ENCODE measurements around the gene OBSCN. TPM values are rescaled to one million over a fixed set of nuclear protein-coding genes. Genes with fewer than 3 reads are reported as not detected.

Gene OBSCN
- total and polyA plus RNA-seq, 5 donors from 2014 or later: 0.13 to 57.1 (median 1.1) TPM

DNA sequence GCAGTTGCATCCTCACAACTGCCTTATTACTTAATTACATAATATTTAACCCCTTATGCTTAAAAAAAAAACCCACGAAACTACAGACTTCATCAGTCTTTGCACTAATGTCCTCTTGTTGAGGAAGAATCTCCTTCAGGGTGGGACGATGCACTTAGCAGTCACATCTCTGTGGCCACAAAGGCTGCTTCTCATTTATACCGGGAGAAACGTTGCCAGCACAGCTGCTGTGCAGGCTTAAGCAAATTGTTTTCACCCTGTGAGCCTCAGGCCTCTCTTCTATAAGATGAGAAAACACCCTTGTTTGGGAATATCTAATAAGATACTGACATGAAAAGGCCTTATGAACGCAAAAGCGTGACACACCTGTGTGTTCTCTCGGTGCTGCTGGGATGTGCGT is 2.9 kb upstream of the OBSCN start:
- Mint-ChIP-seq H3K36me3 (no peaks in the 10 kb centered on the region), H3K27me3 (no peaks in the 10 kb centered on the region), H3K4me3 (no peak overlapping the region), H3K9me3 (peaks cover 0 to 3% (median 0%) of the 10 kb centered on the region in 7 donors), H3K27ac (no peak overlapping the region), H3K4me1 (no peaks in the 10 kb centered on the region)
- Histone ChIP-seq H3K4me1 (ENCODE audit: control insufficient read depth, insufficient read depth, low read length, poor library complexity, severe bottlenecking) (no peaks in the 10 kb centered on the region), H3K36me3 (ENCODE audit: control insufficient read depth, insufficient read depth, low read length) (no peaks in the 10 kb centered on the region), H3K27me3 (ENCODE audit: control insufficient read depth, insufficient read depth, low read length) (no peaks in the 10 kb centered on the region), H3K9me3 (ENCODE audit: control insufficient read depth in 2 of 2, low read length in 2 of 2) (peaks cover 0 to 2% of the 10 kb centered on the region in 2 experiments), H3K4me3 (ENCODE audit: low read depth, low read length) (no peak overlapping the region), H3K27ac (ENCODE audit: insufficient read depth, low read length, poor library complexity, severe bottlenecking) (no peak overlapping the region)
- DNase-seq (no peak), ATAC-seq (ENCODE audit: low read depth in 2 of 2) (no peak)

DNA sequence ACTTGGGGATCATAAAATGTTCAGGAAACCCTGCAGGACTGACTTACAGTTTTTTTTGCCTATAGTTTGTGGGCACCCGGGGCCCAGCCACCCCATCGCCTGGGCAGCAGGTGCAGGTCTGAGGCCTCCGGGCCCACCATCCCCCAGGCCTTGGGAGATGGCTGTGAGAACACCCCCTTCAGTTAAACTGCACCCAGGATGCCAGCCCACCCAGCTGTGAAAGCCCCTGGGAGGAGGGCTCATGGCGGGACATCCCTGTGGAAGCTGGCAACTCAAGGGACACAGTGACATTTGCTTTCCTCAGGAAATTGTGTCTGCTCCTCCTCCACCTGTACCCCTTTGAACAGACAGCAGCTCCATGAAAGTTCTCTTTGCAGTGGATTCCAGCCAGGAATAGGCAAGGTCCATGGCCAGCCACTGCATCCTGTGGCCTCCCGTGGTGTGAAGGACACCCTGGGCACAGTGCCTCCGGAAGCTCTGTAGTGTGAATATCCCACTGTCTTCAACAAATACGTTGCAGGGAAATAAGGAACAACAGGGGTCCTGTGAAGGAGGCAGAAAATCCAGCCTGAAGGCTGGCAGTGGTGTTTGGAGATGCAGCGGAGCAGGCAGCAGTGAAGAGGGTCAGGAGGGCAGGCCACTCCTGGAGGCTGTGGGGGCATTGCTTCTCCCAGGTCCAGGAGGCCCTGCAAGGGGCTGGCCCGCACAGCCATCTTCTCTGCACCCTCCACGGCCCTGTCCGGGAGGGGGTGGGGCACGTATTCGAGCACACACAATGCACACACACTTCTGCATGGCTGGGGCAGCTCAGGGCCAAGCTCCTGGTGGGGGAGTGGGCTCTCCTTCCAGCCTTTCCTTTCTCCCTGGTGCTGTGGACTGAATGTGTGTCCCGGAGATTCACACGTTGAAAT is 2.1 kb upstream of the OBSCN start:
- H3K27ac ChIP-seq (ENCODE audit: insufficient read depth, low read length, poor library complexity, severe bottlenecking): no peak overlapping the region
- H3K36me3 ChIP-seq (ENCODE audit: control insufficient read depth, insufficient read depth, low read length): no peaks in the 10 kb centered on the region
- no peak overlapping the region for H3K4me3 Mint-ChIP-seq
- H3K4me1 ChIP-seq (ENCODE audit: control insufficient read depth, insufficient read depth, low read length, poor library complexity, severe bottlenecking): no peaks in the 10 kb centered on the region
- H3K9me3 ChIP-seq (ENCODE audit: control insufficient read depth in 2 of 2, low read length in 2 of 2): no peaks in the 10 kb centered on the region
- H3K4me3 ChIP-seq (ENCODE audit: low read depth, low read length): no peak overlapping the region
- peaks cover 0 to under 1% (median 0%) of the 10 kb centered on the region in 4 donors for H3K4me1 Mint-ChIP-seq
- H3K9me3 Mint-ChIP-seq: peaks cover 0 to 3% (median 0%) of the 10 kb centered on the region in 7 donors
- H3K27ac Mint-ChIP-seq: no peak overlapping the region
- no peaks in the 10 kb centered on the region for H3K27me3 Mint-ChIP-seq
- no peak for ATAC-seq (ENCODE audit: low read depth in 2 of 2)
- H3K27me3 ChIP-seq (ENCODE audit: control insufficient read depth, insufficient read depth, low read length): no peaks in the 10 kb centered on the region
- no peaks in the 10 kb centered on the region for H3K36me3 Mint-ChIP-seq
- DNase-seq: no peak

DNA sequence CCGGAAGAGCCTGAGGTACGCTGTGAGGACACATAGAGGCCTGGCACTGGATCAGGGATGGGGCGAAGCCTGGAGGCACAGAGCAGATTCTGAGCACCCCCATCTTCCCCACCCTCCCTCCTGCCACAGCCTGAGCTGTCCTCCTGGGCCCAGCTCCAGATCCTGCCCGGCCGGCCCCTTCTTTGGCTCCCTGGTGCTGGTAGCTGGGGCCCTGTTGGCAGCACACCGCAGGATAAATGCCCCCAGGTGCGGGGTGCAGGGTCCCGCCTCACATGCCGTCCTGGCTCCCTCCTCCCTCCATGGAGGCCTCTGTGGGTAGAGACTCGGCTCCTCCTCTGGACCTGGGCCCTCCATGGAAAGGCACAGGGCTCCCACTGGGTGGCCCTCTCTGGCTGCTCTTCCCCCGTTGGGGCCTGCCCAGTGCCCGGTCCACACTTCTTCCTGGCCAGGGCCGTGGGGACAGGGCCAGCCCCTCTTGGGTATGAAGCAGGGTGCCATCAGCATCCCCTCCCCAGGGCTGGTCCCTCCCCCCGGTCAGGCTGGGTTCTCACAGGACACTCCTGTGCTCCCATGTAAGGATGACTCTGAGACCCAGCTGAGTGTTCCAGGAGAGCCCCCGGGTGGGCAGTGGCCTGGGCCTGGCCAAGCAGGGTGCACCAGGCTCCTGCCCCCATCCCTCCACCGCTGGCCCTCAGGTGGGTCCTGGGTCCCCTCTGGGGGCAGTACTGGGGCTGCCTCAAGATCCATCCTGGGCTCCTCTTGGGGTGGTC is 1.1 kb upstream of the OBSCN start:
- Mint-ChIP-seq H3K27me3 (no peaks in the 10 kb centered on the region), H3K9me3 (no peaks in the 10 kb centered on the region), H3K4me3 (no peak overlapping the region), H3K27ac (no peak overlapping the region), H3K36me3 (no peaks in the 10 kb centered on the region), H3K4me1 (peaks cover 0 to 5% (median 0%) of the 10 kb centered on the region in 4 donors)
- no peak overlapping the region for H3K4me3 ChIP-seq (ENCODE audit: low read depth, low read length)
- ATAC-seq (ENCODE audit: low read depth in 2 of 2) (no peak), DNase-seq (no peak)
- no peaks in the 10 kb centered on the region for H3K9me3 ChIP-seq (ENCODE audit: control insufficient read depth in 2 of 2, low read length in 2 of 2)
- no peaks in the 10 kb centered on the region for H3K4me1 ChIP-seq (ENCODE audit: control insufficient read depth, insufficient read depth, low read length, poor library complexity, severe bottlenecking)
- no peak overlapping the region for H3K27ac ChIP-seq (ENCODE audit: insufficient read depth, low read length, poor library complexity, severe bottlenecking)
- H3K36me3 ChIP-seq (ENCODE audit: control insufficient read depth, insufficient read depth, low read length): no peaks in the 10 kb centered on the region
- H3K27me3 ChIP-seq (ENCODE audit: control insufficient read depth, insufficient read depth, low read length): no peaks in the 10 kb centered on the region

DNA sequence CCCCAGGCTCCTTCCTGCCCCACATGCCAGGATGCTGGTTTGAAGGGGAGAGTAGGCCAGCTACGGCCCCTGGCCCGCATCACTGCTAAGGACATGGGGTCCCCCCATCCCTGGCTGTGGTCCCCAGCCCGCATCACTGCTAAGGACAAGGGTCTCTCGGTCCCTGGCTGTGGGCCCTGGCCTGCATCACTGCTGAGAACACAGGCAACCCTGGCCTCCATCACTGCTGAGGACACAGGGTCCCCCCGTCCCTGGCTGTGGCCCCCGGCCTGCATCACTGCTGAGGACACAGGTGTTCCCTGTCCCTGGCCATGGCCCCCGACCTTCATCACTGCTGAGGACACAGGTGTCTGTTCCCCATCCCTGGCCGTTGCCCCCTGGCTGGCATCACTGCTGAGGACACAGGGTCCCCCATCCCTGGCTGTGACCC is 448 bp upstream of the OBSCN start:
- Histone ChIP-seq H3K27me3 (ENCODE audit: control insufficient read depth, insufficient read depth, low read length) (no peaks in the 10 kb centered on the region), H3K36me3 (ENCODE audit: control insufficient read depth, insufficient read depth, low read length) (no peaks in the 10 kb centered on the region), H3K4me3 (ENCODE audit: low read depth, low read length) (no peak overlapping the region), H3K9me3 (ENCODE audit: control insufficient read depth in 2 of 2, low read length in 2 of 2) (no peaks in the 10 kb centered on the region), H3K4me1 (ENCODE audit: control insufficient read depth, insufficient read depth, low read length, poor library complexity, severe bottlenecking) (peaks cover 1% of the 10 kb centered on the region), H3K27ac (ENCODE audit: insufficient read depth, low read length, poor library complexity, severe bottlenecking) (no peak overlapping the region)
- Mint-ChIP-seq H3K27me3 (no peaks in the 10 kb centered on the region), H3K4me3 (no peak overlapping the region), H3K4me1 (peaks cover 0 to 5% (median 0%) of the 10 kb centered on the region in 4 donors), H3K27ac (no peak overlapping the region), H3K9me3 (no peaks in the 10 kb centered on the region), H3K36me3 (no peaks in the 10 kb centered on the region)
- DNase-seq (no peak), ATAC-seq (ENCODE audit: low read depth in 2 of 2) (no peak)

DNA sequence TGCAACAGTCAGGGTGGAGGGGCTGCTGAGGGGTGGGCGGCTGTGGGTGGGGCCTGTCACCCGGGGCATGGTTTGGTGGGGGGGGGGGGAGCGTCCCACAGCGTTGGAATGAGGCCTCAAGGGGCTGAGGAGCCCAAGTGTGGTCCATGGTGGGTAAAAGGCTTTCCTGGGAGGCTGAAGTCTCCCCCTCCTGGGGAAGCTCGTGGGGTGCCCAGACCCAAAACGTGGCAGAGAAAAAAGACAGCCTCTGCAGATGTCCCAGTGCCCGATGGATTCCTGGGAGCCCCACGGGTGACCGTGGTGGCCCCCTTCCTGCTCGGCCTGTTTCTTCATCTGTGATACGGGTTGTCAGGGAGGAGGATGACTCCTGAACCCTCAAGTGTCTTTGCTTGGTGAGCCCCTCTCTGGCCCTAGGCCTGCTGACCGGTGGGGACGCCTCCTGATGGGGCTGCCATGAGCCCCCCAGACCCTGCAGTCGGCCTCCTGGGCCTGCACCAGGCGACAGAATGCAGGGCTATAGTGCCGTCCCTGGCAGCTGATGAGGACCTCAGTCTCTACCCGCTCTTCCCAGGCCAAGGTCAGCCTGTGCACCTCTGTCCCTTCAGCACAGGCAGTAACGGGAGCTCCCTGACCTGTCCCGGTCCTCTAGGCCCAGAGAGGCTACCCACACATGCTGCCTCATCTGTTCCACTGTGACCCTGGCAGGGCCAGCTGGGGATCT is 1.1 kb downstream of the OBSCN start:
- Histone ChIP-seq H3K27me3 (ENCODE audit: control insufficient read depth, insufficient read depth, low read length) (no peaks in the 10 kb centered on the region), H3K4me3 (ENCODE audit: low read depth, low read length) (no peak overlapping the region), H3K4me1 (ENCODE audit: control insufficient read depth, insufficient read depth, low read length, poor library complexity, severe bottlenecking) (peaks cover 15% of the 10 kb centered on the region), H3K36me3 (ENCODE audit: control insufficient read depth, insufficient read depth, low read length) (no peaks in the 10 kb centered on the region), H3K9me3 (ENCODE audit: control insufficient read depth in 2 of 2, low read length in 2 of 2) (no peaks in the 10 kb centered on the region), H3K27ac (ENCODE audit: insufficient read depth, low read length, poor library complexity, severe bottlenecking) (no peak overlapping the region)
- Mint-ChIP-seq H3K27me3 (no peaks in the 10 kb centered on the region), H3K4me1 (peaks cover 0 to 7% (median 3%) of the 10 kb centered on the region in 4 donors), H3K4me3 (peak overlapping the region in 1 of 4 donors; percentile 22), H3K36me3 (no peaks in the 10 kb centered on the region), H3K9me3 (no peaks in the 10 kb centered on the region), H3K27ac (no peak overlapping the region)
- no peak for ATAC-seq (ENCODE audit: low read depth in 2 of 2)
- no peak for DNase-seq

DNA sequence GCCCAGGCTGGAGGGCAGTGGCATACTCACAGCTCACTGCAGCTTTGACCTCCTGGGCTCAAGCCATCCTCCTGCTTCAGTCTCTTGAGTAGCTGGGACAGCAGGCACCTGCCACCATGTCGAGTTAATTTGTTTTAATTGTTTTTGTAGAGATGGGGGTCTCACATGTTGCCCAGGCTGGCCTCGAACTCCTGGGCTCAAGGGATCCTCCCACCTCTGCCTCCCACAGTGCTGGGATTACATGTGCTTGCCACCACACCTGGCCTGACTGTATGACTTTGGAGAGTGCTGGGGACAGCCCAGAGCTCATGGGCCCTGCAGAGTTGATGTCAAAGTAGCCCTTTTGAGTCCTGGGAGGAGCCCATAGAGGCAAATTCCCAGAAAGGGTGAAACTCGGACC is 1.8 kb downstream of the OBSCN start:
- no peak for ATAC-seq (ENCODE audit: low read depth in 2 of 2)
- no peak overlapping the region for H3K27ac Mint-ChIP-seq
- DNase-seq: no peak
- peak overlapping the region in 1 of 4 donors; percentile 22 for H3K4me3 Mint-ChIP-seq
- no peaks in the 10 kb centered on the region for H3K9me3 ChIP-seq (ENCODE audit: control insufficient read depth in 2 of 2, low read length in 2 of 2)
- no peak overlapping the region for H3K27ac ChIP-seq (ENCODE audit: insufficient read depth, low read length, poor library complexity, severe bottlenecking)
- no peaks in the 10 kb centered on the region for H3K36me3 ChIP-seq (ENCODE audit: control insufficient read depth, insufficient read depth, low read length)
- H3K27me3 Mint-ChIP-seq: no peaks in the 10 kb centered on the region
- no peaks in the 10 kb centered on the region for H3K36me3 Mint-ChIP-seq
- no peaks in the 10 kb centered on the region for H3K27me3 ChIP-seq (ENCODE audit: control insufficient read depth, insufficient read depth, low read length)
- peaks cover 0 to 7% (median 3%) of the 10 kb centered on the region in 4 donors for H3K4me1 Mint-ChIP-seq
- peaks cover 20% of the 10 kb centered on the region for H3K4me1 ChIP-seq (ENCODE audit: control insufficient read depth, insufficient read depth, low read length, poor library complexity, severe bottlenecking)
- H3K4me3 ChIP-seq (ENCODE audit: low read depth, low read length): no peak overlapping the region
- no peaks in the 10 kb centered on the region for H3K9me3 Mint-ChIP-seq

DNA sequence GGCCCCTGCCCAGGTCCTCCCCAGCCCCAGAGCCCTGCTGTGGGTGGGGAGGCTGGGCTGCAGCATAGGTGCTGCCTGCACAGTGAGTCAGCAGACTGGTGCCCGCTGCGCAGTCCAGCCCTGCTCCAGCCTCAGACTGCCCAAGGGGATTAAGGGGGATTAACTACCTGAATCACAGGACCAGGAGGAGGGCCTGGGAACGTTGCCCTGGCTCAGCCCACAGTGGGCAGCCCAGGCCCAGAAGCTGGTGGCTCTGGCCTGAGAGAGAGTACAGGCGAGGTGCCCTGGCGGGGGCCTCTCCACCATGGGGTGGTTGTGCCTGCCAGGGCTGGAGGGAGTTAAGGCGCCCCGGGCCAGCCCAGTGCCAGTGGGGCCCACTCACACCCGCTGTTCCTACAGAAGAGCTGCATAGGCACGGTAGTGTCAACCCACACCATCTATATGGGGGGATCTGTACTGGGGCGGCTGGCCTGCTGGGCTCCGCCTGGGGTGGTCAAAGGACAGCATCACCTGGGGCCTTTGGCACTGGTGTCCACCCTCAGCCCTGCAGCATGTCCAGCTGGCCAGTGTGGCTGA is 2.3 kb downstream of the OBSCN start:
- Histone ChIP-seq H3K36me3 (ENCODE audit: control insufficient read depth, insufficient read depth, low read length) (no peaks in the 10 kb centered on the region), H3K9me3 (ENCODE audit: control insufficient read depth in 2 of 2, low read length in 2 of 2) (no peaks in the 10 kb centered on the region), H3K4me1 (ENCODE audit: control insufficient read depth, insufficient read depth, low read length, poor library complexity, severe bottlenecking) (peaks cover 20% of the 10 kb centered on the region), H3K27me3 (ENCODE audit: control insufficient read depth, insufficient read depth, low read length) (no peaks in the 10 kb centered on the region), H3K27ac (ENCODE audit: insufficient read depth, low read length, poor library complexity, severe bottlenecking) (no peak overlapping the region), H3K4me3 (ENCODE audit: low read depth, low read length) (no peak overlapping the region)
- Mint-ChIP-seq H3K4me3 (peak overlapping the region in 1 of 4 donors; percentile 22), H3K9me3 (no peaks in the 10 kb centered on the region), H3K27me3 (no peaks in the 10 kb centered on the region), H3K36me3 (no peaks in the 10 kb centered on the region), H3K4me1 (peaks cover 0 to 7% (median 3%) of the 10 kb centered on the region in 4 donors), H3K27ac (no peak overlapping the region)
- ATAC-seq (ENCODE audit: low read depth in 2 of 2) (no peak), DNase-seq (no peak)

Data from CD4-positive, CD25-positive, alpha-beta regulatory T cell (primary cell).